MM.1S (cell line): ENCODE measurements around the gene PTPRD.

Experiments
- CTCF ChIP-seq: fragments of 300-600 bp; sonication (generic); IDR thresholded peaks from 2 replicates; pipeline ENCODE4 v1.5.1; 2016; ENCODE audit warnings: antibody characterized with exemption, low read length, mixed read lengths
- EZH2phosphoT487 ChIP-seq: fragments of 300-600 bp; sonication (generic); IDR thresholded peaks from 2 replicates; pipeline ENCODE4 v1.6.1; 2018; ENCODE audit warnings: antibody characterized with exemption, low read length

DNA sequence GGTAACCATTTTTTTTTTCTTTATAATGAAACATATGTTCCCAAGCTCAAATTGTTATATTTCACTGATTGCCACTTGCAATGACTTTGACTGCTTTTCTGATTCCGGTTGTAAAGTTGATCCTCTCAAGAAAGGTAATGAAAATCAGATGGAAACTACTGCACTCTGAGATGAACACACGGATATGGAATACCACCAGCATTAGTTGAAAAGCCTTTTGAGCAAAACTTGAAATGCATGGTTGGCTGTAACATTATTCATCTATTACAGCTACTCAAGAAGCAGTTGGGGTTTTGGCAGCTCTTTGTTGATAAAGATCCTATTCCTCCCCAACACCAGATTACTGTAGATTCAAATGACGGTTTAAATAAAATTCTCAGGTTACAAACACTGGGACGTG, 2221.7 kb downstream of the PTPRD start:
- TF ChIP-seq CTCF = no peak
- TF ChIP-seq EZH2phosphoT487 = no peak
